CD4-positive, alpha-beta T cell (primary cell): ENCODE measurements around the gene PIGZ. TPM values are rescaled to one million over a fixed set of nuclear protein-coding genes. Genes with fewer than 3 reads are reported as not detected.

Experiments used
- ATAC-seq: fragments of 200-7000 bp; cut with Tn5 transposase; one replicate; pipeline ENCODE4 v1.10.0; 2022; ENCODE audit warnings: mild to moderate bottlenecking; ENCODE audit not compliant: poor library complexity
- CTCF ChIA-PET: fragments of 350-600 bp; sonication (Branson Sonifier 250); formaldehyde crosslinking; loops from one replicate; lab custom pipeline; 2021; ENCODE audit warnings: antibody characterized with exemption, inconsistent platforms; lab: Charles Lee
- POLR2A ChIA-PET: fragments of 350-600 bp; sonication (Branson Sonifier 250); formaldehyde crosslinking; loops from one replicate; lab custom pipeline; 2021; ENCODE audit warnings: antibody characterized with exemption, inconsistent platforms; lab: Charles Lee
- DNase-seq, 14 experiments: peaks; one replicate each; pipeline ENCODE4 v3.0.0-alpha.2; 2013 to 2020; ENCODE audit warnings: mixed read lengths in 2 of 14
- H3K27ac ChIP-seq, 2 donors: one replicate each; pipeline versions ENCODE4 v1.5.1 to v1.7.0; 2013; ENCODE audit warnings: low read length in 2 of 2, low read depth in 1 of 2, mild to moderate bottlenecking in 1 of 2
- H3K27me3 ChIP-seq, 2 experiments: 1 replicate in 1 of 2; 2 replicates in 1 of 2; pipeline versions ENCODE4 v1.6.1 to v1.7.0; 2013; ENCODE audit warnings: low read length in 2 of 2, control low read depth in 1 of 2, mild to moderate bottlenecking in 1 of 2, moderate library complexity in 1 of 2; ENCODE audit not compliant: insufficient read depth in 2 of 2, control insufficient read depth in 1 of 2
- H3K36me3 ChIP-seq: one replicate; pipeline ENCODE4 v1.6.1; 2013; ENCODE audit warnings: low read length, control low read depth; ENCODE audit not compliant: insufficient read depth
- H3K4me1 ChIP-seq: one replicate; pipeline ENCODE4 v1.6.1; 2013; ENCODE audit warnings: low read length, control low read depth; ENCODE audit not compliant: insufficient read depth
- H3K4me3 ChIP-seq: one replicate; pipeline ENCODE4 v1.5.1; 2013; ENCODE audit warnings: mild to moderate bottlenecking, low read length, moderate library complexity
- H3K9me3 ChIP-seq, 2 experiments: 1 replicate in 1 of 2; 2 replicates in 1 of 2; pipeline versions ENCODE4 v1.6.1 to v1.7.0; 2013; ENCODE audit warnings: low read length in 2 of 2, mild to moderate bottlenecking in 2 of 2, control low read depth in 1 of 2, moderate library complexity in 1 of 2; ENCODE audit not compliant: control insufficient read depth in 1 of 2, insufficient read depth in 1 of 2
- H3K27ac Mint-ChIP-seq: one replicate; pipeline ENCODE4 v1.8.0; 2020; ENCODE audit warnings: mixed read lengths
- H3K27me3 Mint-ChIP-seq: one replicate; pipeline ENCODE4 v1.8.0; 2021; ENCODE audit warnings: mixed read lengths
- H3K36me3 Mint-ChIP-seq: one replicate; pipeline ENCODE4 v1.8.0; 2021; ENCODE audit warnings: low read depth, mixed read lengths
- H3K4me1 Mint-ChIP-seq: one replicate; pipeline ENCODE4 v1.8.0; 2021; ENCODE audit warnings: low read depth, mixed read lengths
- H3K4me3 Mint-ChIP-seq: one replicate; pipeline ENCODE4 v1.8.0; 2020; ENCODE audit warnings: mild to moderate bottlenecking, mixed read lengths
- H3K9me3 Mint-ChIP-seq: one replicate; pipeline ENCODE4 v1.8.0; 2020; ENCODE audit warnings: mixed read lengths
- CTCF ChIP-seq: fragments of 200-600 bp; IDR thresholded peaks from one replicate; pipeline ENCODE4 v1.8.0; 2022; ENCODE audit warnings: antibody characterized with exemption, mild to moderate bottlenecking
- intact Hi-C, 2 experiments: fragments of 100-400 bp; cut with DNase I in 1 of 2; cut with micrococcal nuclease in 1 of 2; formaldehyde crosslinking; loops; one replicate each; pipeline versions ENCODE4 v1.15.1 to v1.9.0; 2023 to 2025; cut with DNase I, micrococcal nuclease
- total RNA-seq, 174 experiments: library from RNA in 2 of 174; stranded (reverse) in 2 of 174; gene quantifications; one replicate each; pipeline ENCODE4 v1.2.3 and lab custom pipeline; 2021 to 2026

The PIGZ gene
- total RNA-seq, 2 experiments from 2014 or later: 0.33 to 0.61 TPM

DNA sequence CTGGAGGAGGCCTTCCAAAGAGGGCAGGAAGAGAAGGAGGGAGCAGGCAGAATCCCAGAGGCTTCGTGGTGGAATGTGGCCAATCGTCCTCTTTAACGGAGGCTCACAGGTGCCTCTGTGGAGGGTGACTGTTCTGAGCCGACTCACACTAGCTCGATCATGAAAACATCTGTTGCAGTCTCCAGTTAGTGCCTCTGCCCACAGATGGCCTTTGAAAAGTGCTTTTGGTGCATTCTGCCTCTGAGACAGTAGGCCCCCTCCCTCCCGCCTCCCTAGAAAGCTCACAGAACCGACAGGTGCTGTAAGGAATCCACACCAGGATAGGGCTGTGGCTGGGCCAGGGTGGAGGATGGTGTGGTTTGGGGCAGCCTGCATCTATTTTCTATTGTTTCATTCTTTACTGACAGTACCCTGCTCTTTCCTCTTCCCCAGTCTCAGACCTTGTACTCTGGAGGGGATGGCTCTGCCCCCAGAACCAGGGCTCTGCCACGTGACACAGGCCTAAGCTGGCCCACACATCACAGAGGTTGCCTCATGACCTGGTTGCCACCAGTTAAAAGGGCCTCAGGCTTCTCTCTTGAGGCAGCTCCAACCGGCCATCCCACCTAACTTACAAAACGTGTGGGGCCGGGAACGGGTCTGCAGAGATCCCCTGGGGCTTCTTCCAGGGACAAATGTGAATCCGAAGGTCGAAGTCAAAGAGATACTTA lies 27.2 kb upstream of the PIGZ start:
- H3K4me1 ChIP-seq: no peaks in the 10 kb centered on the region
- DNase-seq: no peak
- no peaks in the 10 kb centered on the region for H3K27me3 Mint-ChIP-seq
- no peak overlapping the region for H3K4me3 Mint-ChIP-seq
- ChIA-PET CTCF (no interaction called here), POLR2A (no interaction called here)
- no peak overlapping the region for H3K27ac Mint-ChIP-seq
- H3K4me1 Mint-ChIP-seq: no peaks in the 10 kb centered on the region
- H3K27me3 ChIP-seq: no peaks in the 10 kb centered on the region
- intact Hi-C loops: no loop called here
- no peak for TF ChIP-seq CTCF
- H3K4me3 ChIP-seq: no peak overlapping the region
- no peaks in the 10 kb centered on the region for H3K36me3 Mint-ChIP-seq
- H3K27ac ChIP-seq: no peak overlapping the region
- no peaks in the 10 kb centered on the region for H3K9me3 Mint-ChIP-seq
- H3K36me3 ChIP-seq: no peaks in the 10 kb centered on the region
- H3K9me3 ChIP-seq: no peaks in the 10 kb centered on the region
- no peak for ATAC-seq

DNA sequence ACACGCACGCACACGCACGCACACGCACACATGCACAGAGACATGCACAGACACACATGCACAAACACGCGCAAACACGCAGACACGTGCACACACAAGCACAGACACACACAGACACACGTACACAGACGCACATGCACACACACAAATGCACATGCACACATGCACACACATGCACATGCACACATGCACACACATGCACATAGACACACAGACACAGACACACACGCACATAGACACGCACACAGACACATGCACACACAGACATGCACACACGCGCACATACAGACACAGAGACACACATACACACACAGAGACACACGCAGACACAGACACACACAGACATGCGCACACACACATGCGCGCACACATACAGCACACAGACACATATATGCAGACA lies 26.4 kb upstream of the PIGZ start:
- no peak overlapping the region for H3K4me3 Mint-ChIP-seq
- Histone ChIP-seq H3K36me3 (no peaks in the 10 kb centered on the region), H3K27me3 (no peaks in the 10 kb centered on the region), H3K27ac (no peak overlapping the region), H3K4me1 (no peaks in the 10 kb centered on the region), H3K9me3 (no peaks in the 10 kb centered on the region), H3K4me3 (no peak overlapping the region)
- intact Hi-C loops: no loop called here
- no peak for TF ChIP-seq CTCF
- no peaks in the 10 kb centered on the region for H3K27me3 Mint-ChIP-seq
- ChIA-PET CTCF (no interaction called here), POLR2A (no interaction called here)
- H3K4me1 Mint-ChIP-seq: no peaks in the 10 kb centered on the region
- DNase-seq (no peak), ATAC-seq (no peak)
- no peaks in the 10 kb centered on the region for H3K9me3 Mint-ChIP-seq
- no peaks in the 10 kb centered on the region for H3K36me3 Mint-ChIP-seq
- no peak overlapping the region for H3K27ac Mint-ChIP-seq

DNA sequence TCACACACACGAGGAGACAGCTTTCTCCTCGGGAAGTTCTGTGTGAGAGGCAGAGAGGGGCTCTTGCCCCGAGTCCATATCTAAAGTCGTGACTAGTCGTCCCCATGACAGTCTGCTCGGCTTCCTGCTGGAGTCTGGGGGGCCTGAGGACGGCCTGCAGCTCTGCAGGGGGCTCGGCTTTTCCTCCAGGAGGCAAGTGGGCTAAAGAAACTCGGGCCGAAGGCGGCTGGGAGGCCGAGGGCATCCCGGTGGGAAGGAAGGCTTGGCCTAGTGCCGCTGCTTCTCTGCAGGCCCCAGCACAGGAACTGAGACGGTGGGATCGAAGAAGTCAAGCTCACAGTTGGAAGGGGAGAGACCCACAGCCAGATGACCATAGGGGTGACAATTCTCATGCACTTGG lies 25.4 kb upstream of the PIGZ start:
- no peaks in the 10 kb centered on the region for H3K36me3 Mint-ChIP-seq

More for the DNA sequence above, 25.4 kb upstream of the PIGZ start:
- H3K27me3 Mint-ChIP-seq: no peaks in the 10 kb centered on the region
- DNase-seq (no peak), ATAC-seq (no peak)
- ChIA-PET CTCF (no interaction called here), POLR2A (no interaction called here)
- TF ChIP-seq CTCF: no peak
- H3K27ac Mint-ChIP-seq: no peak overlapping the region
- H3K27ac ChIP-seq: no peak overlapping the region
- H3K4me1 ChIP-seq: no peaks in the 10 kb centered on the region
- no peaks in the 10 kb centered on the region for H3K27me3 ChIP-seq
- H3K9me3 Mint-ChIP-seq: no peaks in the 10 kb centered on the region
- no peaks in the 10 kb centered on the region for H3K36me3 ChIP-seq
- H3K4me3 ChIP-seq: no peak overlapping the region
- intact Hi-C loops: no loop called here
- no peaks in the 10 kb centered on the region for H3K4me1 Mint-ChIP-seq
- H3K4me3 Mint-ChIP-seq: no peak overlapping the region
- no peaks in the 10 kb centered on the region for H3K9me3 ChIP-seq
